HEK293 (cell line): ENCODE data around the gene LY6G6D.
"Not testable (repeated sequence)": the region's sequence is repeated elsewhere in the genome, so short reads cannot be mapped to it uniquely, and the experiment has no call there.

Experiments
- CTCF ChIA-PET: fragments of 350-600 bp; formaldehyde crosslinking; extraction: SDS; loops from one replicate; lab custom pipeline; 2021; ENCODE audit warnings: antibody characterized with exemption; lab: Yijun Ruan, JAX
- POLR2A ChIA-PET: fragments of 300-600 bp; formaldehyde crosslinking; extraction: SDS; loops from one replicate; lab custom pipeline; 2020; ENCODE audit warnings: antibody characterized with exemption, inconsistent platforms; lab: Yijun Ruan, JAX
- H3K27ac ChIP-seq: fragments of 200-500 bp; sonication (Bioruptor generic); 2 replicates; pipeline ENCODE4 v1.5.1; 2014; ENCODE audit warnings: low read depth, low read length, control low read depth, inconsistent platforms; ENCODE audit errors: extremely low read depth
- H3K36me3 ChIP-seq, 2 experiments: fragments of 200-500 bp in 1 of 2; sonication (Bioruptor generic) in 1 of 2; 1 replicate in 1 of 2; 2 replicates in 1 of 2; pipeline ENCODE4 v1.5.1; 2014 to 2017; ENCODE audit warnings: inconsistent platforms in 2 of 2, low read length in 2 of 2; ENCODE audit not compliant: control insufficient read depth in 2 of 2, insufficient read depth in 1 of 2
- H3K4me1 ChIP-seq: fragments of 200-500 bp; sonication (Bioruptor generic); 2 replicates; pipeline ENCODE4 v1.5.1; 2014; ENCODE audit warnings: mild to moderate bottlenecking, low read length, inconsistent platforms; ENCODE audit not compliant: control insufficient read depth, insufficient read depth
- H3K4me3 ChIP-seq: 2 replicates; pipeline ENCODE4 v1.5.1; 2011; ENCODE audit warnings: low read depth, mild to moderate bottlenecking, control low read depth, low read length, moderate library complexity
- H3K9me3 ChIP-seq: fragments of 200-500 bp; sonication (Bioruptor generic); 2 replicates; pipeline ENCODE4 v1.5.1; 2014; ENCODE audit warnings: low read depth, low read length, inconsistent platforms; ENCODE audit not compliant: control insufficient read depth, insufficient read depth
- GLI4 ChIP-seq: fragments of 450-650 bp; formaldehyde crosslinking; IDR thresholded peaks from 2 replicates; pipeline ENCODE4 v1.5.1; 2016; ENCODE audit warnings: missing biosample characterization, missing genetic modification characterization
- ZEB2 ChIP-seq: fragments of 450-650 bp; formaldehyde crosslinking; IDR thresholded peaks from 2 replicates; pipeline ENCODE4 v1.5.1; 2016; ENCODE audit warnings: missing biosample characterization, missing genetic modification characterization
- ZFP3 ChIP-seq: fragments of 450-650 bp; formaldehyde crosslinking; IDR thresholded peaks from 2 replicates; pipeline ENCODE4 v1.5.1; 2016; ENCODE audit warnings: low read depth, missing biosample characterization, missing genetic modification characterization
- ZNF112 ChIP-seq: fragments of 450-650 bp; formaldehyde crosslinking; IDR thresholded peaks from 2 replicates; pipeline ENCODE4 v1.5.0; 2017; ENCODE audit warnings: missing biosample characterization, missing genetic modification characterization
- ZNF121 ChIP-seq: fragments of 450-650 bp; formaldehyde crosslinking; IDR thresholded peaks from 2 replicates; pipeline ENCODE4 v1.5.1; 2016; ENCODE audit warnings: missing biosample characterization, missing genetic modification characterization
- ZNF24 ChIP-seq: fragments of 450-650 bp; formaldehyde crosslinking; IDR thresholded peaks from 2 replicates; pipeline ENCODE4 v1.5.1; 2016; ENCODE audit warnings: missing biosample characterization, missing genetic modification characterization
- ZNF248 ChIP-seq: fragments of 450-650 bp; formaldehyde crosslinking; IDR thresholded peaks from 2 replicates; pipeline ENCODE4 v1.5.1; 2017; ENCODE audit warnings: missing biosample characterization, missing genetic modification characterization
- ZNF362 ChIP-seq: fragments of 450-650 bp; formaldehyde crosslinking; IDR thresholded peaks from 2 replicates; pipeline ENCODE4 v1.5.1; 2016; ENCODE audit warnings: missing biosample characterization, missing genetic modification characterization
- ZNF433 ChIP-seq: fragments of 450-650 bp; formaldehyde crosslinking; IDR thresholded peaks from 2 replicates; pipeline ENCODE4 v1.5.1; 2016; ENCODE audit warnings: missing biosample characterization, missing genetic modification characterization, low read depth
- ZNF48 ChIP-seq: fragments of 450-650 bp; formaldehyde crosslinking; IDR thresholded peaks from 2 replicates; pipeline ENCODE4 v1.5.1; 2016; ENCODE audit warnings: missing biosample characterization, missing genetic modification characterization
- ZNF544 ChIP-seq: fragments of 450-650 bp; formaldehyde crosslinking; IDR thresholded peaks from 2 replicates; pipeline ENCODE4 v1.5.0; 2017; ENCODE audit warnings: missing biosample characterization, missing genetic modification characterization
- ZNF600 ChIP-seq: fragments of 450-650 bp; formaldehyde crosslinking; IDR thresholded peaks from 2 replicates; pipeline ENCODE4 v1.5.1; 2016; ENCODE audit warnings: missing biosample characterization, missing genetic modification characterization
- ZNF629 ChIP-seq: fragments of 450-650 bp; formaldehyde crosslinking; IDR thresholded peaks from 2 replicates; pipeline ENCODE4 v1.5.1; 2017; ENCODE audit warnings: missing biosample characterization, missing genetic modification characterization
- ZNF747 ChIP-seq: fragments of 450-650 bp; formaldehyde crosslinking; IDR thresholded peaks from 2 replicates; pipeline ENCODE4 v1.5.1; 2016; ENCODE audit warnings: missing biosample characterization, missing genetic modification characterization
- ZNF776 ChIP-seq: fragments of 450-650 bp; formaldehyde crosslinking; IDR thresholded peaks from 2 replicates; pipeline ENCODE4 v1.5.0; 2017; ENCODE audit warnings: missing biosample characterization, missing genetic modification characterization, borderline replicate concordance
- TF ChIP-seq, protein P1 (sequence below): fragments of 450-650 bp; formaldehyde crosslinking; IDR thresholded peaks from 2 replicates; pipeline ENCODE4 v1.5.1; 2016; ENCODE audit warnings: missing biosample characterization, missing genetic modification characterization

The LY6G6D gene

GRCh38 chr6:31706599-31706998 is 8.5 kb upstream of the LY6G6D start, which contains the start of gene LY6G6F (continued):
- TF ChIP-seq, protein P1, sequence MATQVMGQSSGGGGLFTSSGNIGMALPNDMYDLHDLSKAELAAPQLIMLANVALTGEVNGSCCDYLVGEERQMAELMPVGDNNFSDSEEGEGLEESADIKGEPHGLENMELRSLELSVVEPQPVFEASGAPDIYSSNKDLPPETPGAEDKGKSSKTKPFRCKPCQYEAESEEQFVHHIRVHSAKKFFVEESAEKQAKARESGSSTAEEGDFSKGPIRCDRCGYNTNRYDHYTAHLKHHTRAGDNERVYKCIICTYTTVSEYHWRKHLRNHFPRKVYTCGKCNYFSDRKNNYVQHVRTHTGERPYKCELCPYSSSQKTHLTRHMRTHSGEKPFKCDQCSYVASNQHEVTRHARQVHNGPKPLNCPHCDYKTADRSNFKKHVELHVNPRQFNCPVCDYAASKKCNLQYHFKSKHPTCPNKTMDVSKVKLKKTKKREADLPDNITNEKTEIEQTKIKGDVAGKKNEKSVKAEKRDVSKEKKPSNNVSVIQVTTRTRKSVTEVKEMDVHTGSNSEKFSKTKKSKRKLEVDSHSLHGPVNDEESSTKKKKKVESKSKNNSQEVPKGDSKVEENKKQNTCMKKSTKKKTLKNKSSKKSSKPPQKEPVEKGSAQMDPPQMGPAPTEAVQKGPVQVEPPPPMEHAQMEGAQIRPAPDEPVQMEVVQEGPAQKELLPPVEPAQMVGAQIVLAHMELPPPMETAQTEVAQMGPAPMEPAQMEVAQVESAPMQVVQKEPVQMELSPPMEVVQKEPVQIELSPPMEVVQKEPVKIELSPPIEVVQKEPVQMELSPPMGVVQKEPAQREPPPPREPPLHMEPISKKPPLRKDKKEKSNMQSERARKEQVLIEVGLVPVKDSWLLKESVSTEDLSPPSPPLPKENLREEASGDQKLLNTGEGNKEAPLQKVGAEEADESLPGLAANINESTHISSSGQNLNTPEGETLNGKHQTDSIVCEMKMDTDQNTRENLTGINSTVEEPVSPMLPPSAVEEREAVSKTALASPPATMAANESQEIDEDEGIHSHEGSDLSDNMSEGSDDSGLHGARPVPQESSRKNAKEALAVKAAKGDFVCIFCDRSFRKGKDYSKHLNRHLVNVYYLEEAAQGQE (tag by site-specific recombination), result no peak
- TF ChIP-seq ZNF544 (tag by site-specific recombination), result no peak

- Histone ChIP-seq H3K27ac (no peak overlapping the region), H3K4me1 (no peaks in the 10 kb centered on the region), H3K9me3 (no peaks in the 10 kb centered on the region), H3K4me3 (no peak overlapping the region), H3K36me3 (no peaks in the 10 kb centered on the region)
- CTCF ChIA-PET, result no interaction called here
- POLR2A ChIA-PET, result interaction anchor here (1.6 kb wide), 1 partner anchor 28 kb away, joined by 3 read pairs; the partner anchor contains the start of gene CLIC1
- TF ChIP-seq ZEB2, result no peak
- no peak for TF ChIP-seq ZNF248 (tag by site-specific recombination)
- TF ChIP-seq ZFP3 (tag by site-specific recombination), result no peak
- no peak for TF ChIP-seq ZNF24 (tag by site-specific recombination)
- no peak for TF ChIP-seq ZNF747
- TF ChIP-seq ZNF433, result no peak
- no peak for TF ChIP-seq ZNF112 (tag by site-specific recombination)
- TF ChIP-seq ZNF629 (tag by site-specific recombination), result no peak
- TF ChIP-seq ZNF776 (tag by site-specific recombination), result no peak
- TF ChIP-seq ZNF48 (tag by site-specific recombination), result no peak
- no peak for TF ChIP-seq ZNF600 (tag by site-specific recombination)
Observed at GRCh38 chr6:31707701-31708100, 7.4 kb upstream of the LY6G6D start.

- no peak for TF ChIP-seq GLI4 (tag by site-specific recombination)
- TF ChIP-seq ZNF121 (tag by site-specific recombination), result peak; percentile 88
- no peak overlapping the region for H3K4me3 ChIP-seq
- no peaks in the 10 kb centered on the region for H3K9me3 ChIP-seq
- H3K36me3 ChIP-seq, result no peaks in the 10 kb centered on the region
- ChIA-PET CTCF (interaction anchor here (0.6 kb wide), 2 partner anchors 14 to 52 kb away, joined by 3 read pairs; no protein-coding TSS in a partner anchor), POLR2A (interaction anchor here (1.6 kb wide), 1 partner anchor 28 kb away, joined by 3 read pairs; the partner anchor contains the start of gene CLIC1)
- no peak overlapping the region for H3K27ac ChIP-seq
- no peaks in the 10 kb centered on the region for H3K4me1 ChIP-seq
Observed at GRCh38 chr6:31708224-31708623, 6.9 kb upstream of the LY6G6D start.

DNA sequence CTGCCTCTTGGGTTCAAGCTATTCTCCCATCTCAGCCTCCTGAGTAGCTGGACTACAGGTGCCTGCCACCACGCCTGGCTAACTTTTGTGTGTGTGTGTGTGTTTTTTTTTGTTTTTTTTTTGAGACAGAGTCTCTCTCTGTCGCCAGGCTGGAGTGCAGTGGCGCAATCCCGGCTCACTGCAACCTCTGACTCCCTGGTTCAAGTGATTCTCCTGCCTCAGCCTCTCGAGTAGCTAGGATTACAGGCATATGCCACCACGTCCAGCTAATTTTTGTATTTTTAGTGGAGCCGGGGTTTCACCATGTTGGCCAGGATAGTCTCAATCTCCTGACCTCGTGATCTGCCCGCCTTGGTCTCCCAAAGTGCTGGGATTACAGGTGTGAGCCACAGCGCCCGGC is 6.0 kb upstream of the LY6G6D start:
- not testable (repeated sequence) for H3K4me1 ChIP-seq, H3K9me3 ChIP-seq, H3K4me3 ChIP-seq, H3K36me3 ChIP-seq, H3K27ac ChIP-seq
- CTCF ChIA-PET, result interaction anchor here (0.6 kb wide), 1 partner anchor 53 kb away, joined by 3 read pairs; no protein-coding TSS in a partner anchor
- POLR2A ChIA-PET, result interaction anchor here (0.6 to 1.0 kb wide), 2 partner anchors 27 to 309 kb away, joined by 4 read pairs; partner anchors contain the start of gene CLIC1
- 0 out of 2 replicates have a peak, but pooled peaks have one; percentile 34 for TF ChIP-seq ZNF362 (tag by site-specific recombination)
